SH-SY5Y (cell line): ENCODE data around the gene TPST2.

Source experiments
- GATA2 ChIP-seq: IDR thresholded peaks from 2 replicates; pipeline ENCODE4 v1.6.1; 2011; ENCODE audit warnings: mild to moderate bottlenecking, low read depth, low read length
- GATA3 ChIP-seq: IDR thresholded peaks from 2 replicates; pipeline ENCODE4 v1.6.1; 2011; ENCODE audit warnings: low read depth, mild to moderate bottlenecking, low read length, moderate library complexity

GRCh38 chr22:26564672-26565071, 25.3 kb downstream of the TPST2 start:
- TF ChIP-seq GATA2 (no peak), GATA3 (no peak)
